Measurements from ENCODE around the gene GAGE2A.

The GAGE2A gene

DNA sequence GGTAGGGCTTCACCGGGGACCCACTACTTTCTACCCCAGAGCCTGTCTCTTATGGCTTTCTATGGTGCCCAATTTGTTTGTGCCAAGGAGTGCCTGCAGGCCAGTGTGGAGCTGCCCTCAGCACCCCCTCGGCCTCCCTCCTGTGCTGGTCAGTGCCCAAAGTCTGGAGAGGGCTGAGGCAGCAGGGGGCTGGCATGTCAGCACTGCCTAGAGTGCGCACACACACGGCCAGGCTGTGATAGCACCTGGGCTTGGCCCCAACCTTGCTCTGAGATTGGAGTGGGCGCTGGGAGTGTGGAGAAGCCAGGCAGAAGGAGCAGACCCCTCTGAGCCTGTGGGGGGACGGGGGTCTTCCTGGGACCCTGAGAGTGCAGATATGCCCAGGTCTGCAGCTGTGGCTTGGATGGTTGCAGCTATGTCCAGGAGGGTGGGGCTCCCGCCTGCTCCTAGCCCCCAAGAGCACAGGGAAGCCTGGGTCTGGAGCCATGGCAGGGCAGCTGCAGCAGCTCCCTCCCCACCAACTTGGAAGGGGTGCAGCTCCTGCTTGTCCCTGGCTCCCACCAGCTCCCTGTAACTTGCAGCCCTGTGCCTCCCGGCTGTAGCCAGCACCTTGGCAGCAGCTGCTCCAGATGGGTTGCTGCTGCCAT is 55.8 kb downstream of the GAGE2A start:
- H3K27ac Mint-ChIP-seq = no peak overlapping the region
- no peak overlapping the region for H3K4me3 Mint-ChIP-seq
- no peak for DNase-seq
- H3K27me3 Mint-ChIP-seq = peaks cover 52% of the 10 kb centered on the region
- H3K9me3 Mint-ChIP-seq = no peaks in the 10 kb centered on the region
- H3K36me3 Mint-ChIP-seq (ENCODE audit: low read depth) = no peaks in the 10 kb centered on the region
- no peaks in the 10 kb centered on the region for H3K4me1 Mint-ChIP-seq (ENCODE audit: low read depth)
